ENCODE measurements around the gene EXD3.
"Not testable (repeated sequence)": the region's sequence is repeated elsewhere in the genome, so short reads cannot be mapped to it uniquely, and the experiment has no call there.

EXD3 gene

GRCh38 chr9:137389428-137389746 is 33.6 kb downstream of the EXD3 start:
- DNase-seq (ENCODE audit: low spot score) = no peak
- TF ChIP-seq, protein P1, sequence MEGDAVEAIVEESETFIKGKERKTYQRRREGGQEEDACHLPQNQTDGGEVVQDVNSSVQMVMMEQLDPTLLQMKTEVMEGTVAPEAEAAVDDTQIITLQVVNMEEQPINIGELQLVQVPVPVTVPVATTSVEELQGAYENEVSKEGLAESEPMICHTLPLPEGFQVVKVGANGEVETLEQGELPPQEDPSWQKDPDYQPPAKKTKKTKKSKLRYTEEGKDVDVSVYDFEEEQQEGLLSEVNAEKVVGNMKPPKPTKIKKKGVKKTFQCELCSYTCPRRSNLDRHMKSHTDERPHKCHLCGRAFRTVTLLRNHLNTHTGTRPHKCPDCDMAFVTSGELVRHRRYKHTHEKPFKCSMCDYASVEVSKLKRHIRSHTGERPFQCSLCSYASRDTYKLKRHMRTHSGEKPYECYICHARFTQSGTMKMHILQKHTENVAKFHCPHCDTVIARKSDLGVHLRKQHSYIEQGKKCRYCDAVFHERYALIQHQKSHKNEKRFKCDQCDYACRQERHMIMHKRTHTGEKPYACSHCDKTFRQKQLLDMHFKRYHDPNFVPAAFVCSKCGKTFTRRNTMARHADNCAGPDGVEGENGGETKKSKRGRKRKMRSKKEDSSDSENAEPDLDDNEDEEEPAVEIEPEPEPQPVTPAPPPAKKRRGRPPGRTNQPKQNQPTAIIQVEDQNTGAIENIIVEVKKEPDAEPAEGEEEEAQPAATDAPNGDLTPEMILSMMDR (IDR thresholded peaks at IDR 0.05; ENCODE audit: borderline replicate concordance, control extremely low read depth, extremely low read depth, insufficient read depth, missing control alignments) = no peak
- in situ Hi-C loops (cut with MboI; ENCODE audit: low sequenced_read_pairs, unreplicated experiment) = no loop called here

DNA sequence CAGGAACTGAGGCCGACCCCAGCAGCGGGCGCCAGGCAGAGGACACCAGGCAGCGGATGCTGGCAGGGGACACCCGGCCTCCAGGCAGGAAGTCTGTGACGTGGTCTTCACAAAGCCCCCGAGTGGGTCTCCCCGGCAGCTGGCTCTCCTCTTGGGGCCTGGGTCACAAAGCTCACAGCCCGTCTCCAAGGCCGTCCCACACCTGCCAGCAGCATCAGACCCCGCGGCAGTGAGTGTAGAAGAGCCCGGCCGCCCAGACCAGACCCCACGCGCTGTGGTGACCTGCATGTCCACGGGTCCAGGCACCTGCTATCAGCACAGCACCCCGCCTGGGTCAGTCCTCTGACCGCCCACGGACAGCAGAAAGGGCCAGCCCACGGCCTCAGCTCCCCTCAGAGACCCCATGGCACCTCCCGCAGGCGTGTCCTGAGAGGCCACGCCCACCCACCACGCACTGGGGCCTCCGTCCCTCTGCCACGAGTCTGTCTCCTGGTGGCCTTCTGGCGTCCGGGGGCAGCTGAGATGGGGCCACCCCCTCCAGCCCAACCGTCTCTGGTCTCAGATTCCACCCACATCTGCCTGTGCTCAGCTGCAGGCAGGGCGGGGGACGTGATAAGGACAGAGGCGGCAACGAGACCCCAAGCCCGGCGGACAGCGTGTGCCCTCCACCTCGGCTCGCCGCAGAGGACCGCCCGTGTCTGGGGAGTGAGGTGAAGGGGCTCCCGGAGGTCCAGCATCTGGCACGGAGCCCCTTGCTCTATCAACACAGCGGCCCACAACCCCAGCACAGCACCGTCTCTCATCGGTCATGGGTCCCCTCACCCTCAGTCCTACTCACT is 34.2 kb downstream of the EXD3 start:
- TF ChIP-seq, protein P1 (IDR thresholded peaks at IDR 0.05; ENCODE audit: borderline replicate concordance, control extremely low read depth, extremely low read depth, insufficient read depth, missing control alignments) = no peak
- in situ Hi-C loops (cut with MboI; ENCODE audit: low sequenced_read_pairs, unreplicated experiment) = no loop called here
- no peak for DNase-seq (ENCODE audit: low spot score)

GRCh38 chr9:137387891-137388560 is 34.9 kb downstream of the EXD3 start:
- no peak for DNase-seq (ENCODE audit: low spot score)
- in situ Hi-C loops (cut with MboI; ENCODE audit: low sequenced_read_pairs, unreplicated experiment) = no loop called here
- TF ChIP-seq, protein P1 (IDR thresholded peaks at IDR 0.05; ENCODE audit: borderline replicate concordance, control extremely low read depth, extremely low read depth, insufficient read depth, missing control alignments) = no peak

DNA sequence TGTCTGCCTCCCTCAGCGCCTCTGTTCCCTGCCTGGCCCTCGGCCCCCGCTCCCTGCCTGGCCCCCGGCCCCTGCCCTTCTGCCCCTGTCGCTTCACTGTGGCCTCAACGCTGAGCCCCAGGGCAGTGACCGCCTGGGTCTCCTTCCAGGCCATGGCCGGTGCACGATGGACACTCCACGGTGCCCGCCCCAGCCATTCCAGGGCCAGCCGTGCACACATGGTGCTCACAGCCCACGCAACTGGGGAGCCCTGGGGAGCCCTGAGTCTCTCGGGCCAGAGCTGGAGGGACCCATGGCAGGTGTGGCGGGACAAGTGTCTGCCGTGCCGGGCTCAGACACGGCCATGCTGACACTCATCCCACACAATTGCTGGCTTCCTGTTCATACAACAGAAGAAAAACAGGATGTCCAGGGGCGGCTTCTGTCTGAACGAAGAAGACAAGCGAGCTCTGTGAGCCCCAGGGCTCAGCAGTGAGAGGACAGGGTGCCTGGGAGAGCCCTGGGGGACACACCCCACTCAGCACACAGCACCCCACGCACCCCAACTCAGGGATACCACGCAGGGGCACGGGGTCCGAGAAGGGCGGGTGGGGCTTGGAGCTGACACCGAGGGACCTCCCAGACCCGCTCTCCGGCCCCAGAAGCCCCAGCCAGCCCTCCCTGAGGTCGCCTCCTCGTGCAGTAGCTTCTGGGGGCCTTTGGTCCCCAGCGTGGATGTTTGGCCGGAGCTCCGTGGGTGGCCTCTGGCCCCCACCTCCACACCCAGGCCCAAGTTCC is 35.7 kb downstream of the EXD3 start:
- TF ChIP-seq, protein P1 (IDR thresholded peaks at IDR 0.05; ENCODE audit: borderline replicate concordance, control extremely low read depth, extremely low read depth, insufficient read depth, missing control alignments) = no peak
- no peak for DNase-seq (ENCODE audit: low spot score)

DNA sequence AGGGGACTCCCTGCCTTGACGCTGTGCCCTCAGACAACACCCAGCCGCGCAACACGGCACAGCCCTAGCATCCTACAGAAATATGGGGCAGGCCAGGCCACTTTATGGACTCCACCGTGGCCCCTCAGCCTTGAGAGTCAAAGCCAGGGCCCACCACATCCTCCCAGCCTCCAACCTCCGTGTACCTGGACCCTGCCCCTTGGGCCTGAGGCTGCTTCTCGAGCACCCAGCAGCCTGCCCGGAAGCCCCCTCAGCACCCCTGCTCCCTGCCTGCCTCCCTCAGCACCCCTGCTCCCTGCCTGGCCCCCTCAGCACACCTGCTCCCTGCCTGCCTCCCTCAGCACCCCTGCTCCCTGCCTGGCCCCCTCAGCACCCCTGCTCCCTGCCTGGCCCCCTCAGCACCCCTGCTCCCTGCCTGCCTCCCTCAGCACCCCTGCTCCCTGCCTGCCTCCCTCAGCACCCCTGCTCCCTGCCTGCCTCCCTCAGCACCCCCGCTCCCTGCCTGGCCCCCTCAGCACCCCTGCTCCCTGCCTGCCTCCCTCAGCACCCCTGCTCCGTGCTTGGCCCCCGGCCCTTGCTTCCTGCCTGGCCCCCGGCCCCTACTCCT is 36.4 kb downstream of the EXD3 start:
- not testable (repeated sequence) for DNase-seq (ENCODE audit: low spot score)

More for the DNA sequence above, 35.7 kb downstream of the EXD3 start:
- in situ Hi-C loops (cut with MboI; ENCODE audit: low sequenced_read_pairs, unreplicated experiment) = no loop called here

GRCh38 chr9:137385061-137385655 is 37.8 kb downstream of the EXD3 start:
- TF ChIP-seq, protein P1 (IDR thresholded peaks at IDR 0.05; ENCODE audit: borderline replicate concordance, control extremely low read depth, extremely low read depth, insufficient read depth, missing control alignments) = no peak
- in situ Hi-C loops (cut with MboI; ENCODE audit: low sequenced_read_pairs, unreplicated experiment) = no loop called here
- no peak for DNase-seq (ENCODE audit: low spot score)

More for the DNA sequence above, 36.4 kb downstream of the EXD3 start:
- in situ Hi-C loops (cut with MboI; ENCODE audit: low sequenced_read_pairs, unreplicated experiment) = not testable (repeated sequence)
